Astrocyte (in vitro differentiated cells and primary cell): ENCODE measurements around the gene CMTM5.

Experiments used
- EZH2 ChIP-seq: IDR thresholded peaks from 2 replicates; pipeline ENCODE4 v1.6.1; 2012; ENCODE audit warnings: mild to moderate bottlenecking, low read length, inconsistent platforms; ENCODE audit not compliant: insufficient read depth
- TF ChIP-seq, protein P1 (sequence below): IDR thresholded peaks from 2 replicates; pipeline ENCODE4 v1.5.1; 2011; ENCODE audit warnings: low read depth, mild to moderate bottlenecking, inconsistent platforms, low read length, moderate library complexity; ENCODE audit not compliant: insufficient read depth

GRCh38 chr14:23335623-23336022 lies 41.2 kb upstream of the CMTM5 start:
- TF ChIP-seq, protein P1, sequence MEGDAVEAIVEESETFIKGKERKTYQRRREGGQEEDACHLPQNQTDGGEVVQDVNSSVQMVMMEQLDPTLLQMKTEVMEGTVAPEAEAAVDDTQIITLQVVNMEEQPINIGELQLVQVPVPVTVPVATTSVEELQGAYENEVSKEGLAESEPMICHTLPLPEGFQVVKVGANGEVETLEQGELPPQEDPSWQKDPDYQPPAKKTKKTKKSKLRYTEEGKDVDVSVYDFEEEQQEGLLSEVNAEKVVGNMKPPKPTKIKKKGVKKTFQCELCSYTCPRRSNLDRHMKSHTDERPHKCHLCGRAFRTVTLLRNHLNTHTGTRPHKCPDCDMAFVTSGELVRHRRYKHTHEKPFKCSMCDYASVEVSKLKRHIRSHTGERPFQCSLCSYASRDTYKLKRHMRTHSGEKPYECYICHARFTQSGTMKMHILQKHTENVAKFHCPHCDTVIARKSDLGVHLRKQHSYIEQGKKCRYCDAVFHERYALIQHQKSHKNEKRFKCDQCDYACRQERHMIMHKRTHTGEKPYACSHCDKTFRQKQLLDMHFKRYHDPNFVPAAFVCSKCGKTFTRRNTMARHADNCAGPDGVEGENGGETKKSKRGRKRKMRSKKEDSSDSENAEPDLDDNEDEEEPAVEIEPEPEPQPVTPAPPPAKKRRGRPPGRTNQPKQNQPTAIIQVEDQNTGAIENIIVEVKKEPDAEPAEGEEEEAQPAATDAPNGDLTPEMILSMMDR, result no peak
- TF ChIP-seq EZH2, result no peak
